Right atrium auricular region (tissue), 2 donors: ENCODE data around the gene OTOGL. TPM values are rescaled to one million over a fixed set of nuclear protein-coding genes. Genes with fewer than 3 reads are reported as not detected.
A peak's percentile ranks its signal among the peaks of the same experiment; 100 is the strongest.

Experiments
- DNase-seq: peaks from one replicate; pipeline ENCODE4 v3.0.0-alpha.2; 2019; ENCODE audit warnings: low spot score
- H3K27ac ChIP-seq, 2 donors: fragments of 200-600 bp; sonication (generic); 1 replicate in 1 of 2; 2 replicates in 1 of 2; pipeline ENCODE4 v1.5.1; 2016 to 2019
- H3K27me3 ChIP-seq, 2 donors: fragments of 200-600 bp; sonication (generic); one replicate each; pipeline versions ENCODE4 v1.5.1 to v1.6.0; 2017 to 2019
- H3K36me3 ChIP-seq: fragments of 200-600 bp; sonication (generic); one replicate; pipeline ENCODE4 v1.5.1; 2016
- H3K4me1 ChIP-seq, 2 donors: fragments of 200-600 bp; sonication (generic); one replicate each; pipeline versions ENCODE4 v1.5.1 to v1.6.0; 2017 to 2019
- H3K4me3 ChIP-seq, 2 donors: fragments of 200-600 bp; sonication (generic); 1 replicate in 1 of 2; 2 replicates in 1 of 2; pipeline ENCODE4 v1.5.1; 2017 to 2019; ENCODE audit warnings: mild to moderate bottlenecking in 1 of 2, moderate library complexity in 1 of 2
- H3K9me3 ChIP-seq, 2 donors: fragments of 200-600 bp; sonication (generic); one replicate each; pipeline ENCODE4 v1.5.1; 2019
- total RNA-seq, 2 donors: library from RNA; depleted of rRNA; stranded (reverse); fragments of >200 nt; gene quantifications; one replicate each; pipeline ENCODE4 v1.1.0, GENCODE V29; 2016
- TF ChIP-seq, protein P1 (sequence below), 2 donors: fragments of 200-600 bp; sonication (generic); IDR thresholded peaks; one replicate each; pipeline ENCODE4 v1.5.1; 2019; ENCODE audit warnings: antibody characterized with exemption in 2 of 2

Gene OTOGL
- total RNA-seq, 2 donors from 2014 or later, result 7.6 to 10.9 TPM

DNA sequence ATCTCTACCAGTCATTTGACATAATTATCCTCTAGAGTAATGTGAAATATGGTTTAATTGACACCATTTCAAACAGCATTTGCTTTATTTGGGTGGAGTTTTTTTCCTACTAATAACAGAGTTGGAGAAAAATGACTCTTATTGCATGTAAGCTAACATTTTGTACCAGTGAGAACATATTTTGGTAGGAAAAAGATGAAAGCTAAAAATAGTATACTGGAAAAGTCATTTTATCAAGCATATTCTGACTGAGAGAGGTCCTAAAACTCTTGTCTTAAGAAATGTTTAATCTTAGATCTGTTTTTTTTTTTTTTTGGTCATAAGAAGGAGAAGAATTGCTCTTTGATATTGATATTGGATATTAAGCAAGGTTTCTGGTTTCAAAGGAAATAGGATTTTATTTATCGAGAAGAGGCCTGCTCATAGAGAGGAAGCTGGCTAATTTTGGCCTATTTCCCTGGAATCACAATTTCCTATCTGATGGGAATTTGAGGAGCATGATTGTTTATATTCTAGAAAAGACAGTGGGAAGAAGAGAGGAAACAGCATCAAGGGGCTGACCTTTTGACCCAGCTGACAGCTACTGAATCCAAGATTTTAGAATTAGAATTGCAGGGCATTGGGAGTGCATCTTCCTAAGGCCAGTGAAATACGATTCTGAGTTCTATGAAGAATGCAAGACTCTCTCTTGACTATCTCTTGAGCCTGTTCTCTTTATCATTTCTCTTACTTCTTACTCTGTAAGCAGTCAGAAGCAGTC, 19.4 kb downstream of the OTOGL start:
- Histone ChIP-seq H3K27me3 (no peaks in the 10 kb centered on the region), H3K36me3 (no peaks in the 10 kb centered on the region), H3K4me1 (peaks cover 0 to 10% of the 10 kb centered on the region in 2 donors), H3K27ac (peak overlapping the region in 1 of 2 donors; percentile 47), H3K9me3 (peaks cover 0 to 4% of the 10 kb centered on the region in 2 donors), H3K4me3 (no peak overlapping the region)
- TF ChIP-seq, protein P1, sequence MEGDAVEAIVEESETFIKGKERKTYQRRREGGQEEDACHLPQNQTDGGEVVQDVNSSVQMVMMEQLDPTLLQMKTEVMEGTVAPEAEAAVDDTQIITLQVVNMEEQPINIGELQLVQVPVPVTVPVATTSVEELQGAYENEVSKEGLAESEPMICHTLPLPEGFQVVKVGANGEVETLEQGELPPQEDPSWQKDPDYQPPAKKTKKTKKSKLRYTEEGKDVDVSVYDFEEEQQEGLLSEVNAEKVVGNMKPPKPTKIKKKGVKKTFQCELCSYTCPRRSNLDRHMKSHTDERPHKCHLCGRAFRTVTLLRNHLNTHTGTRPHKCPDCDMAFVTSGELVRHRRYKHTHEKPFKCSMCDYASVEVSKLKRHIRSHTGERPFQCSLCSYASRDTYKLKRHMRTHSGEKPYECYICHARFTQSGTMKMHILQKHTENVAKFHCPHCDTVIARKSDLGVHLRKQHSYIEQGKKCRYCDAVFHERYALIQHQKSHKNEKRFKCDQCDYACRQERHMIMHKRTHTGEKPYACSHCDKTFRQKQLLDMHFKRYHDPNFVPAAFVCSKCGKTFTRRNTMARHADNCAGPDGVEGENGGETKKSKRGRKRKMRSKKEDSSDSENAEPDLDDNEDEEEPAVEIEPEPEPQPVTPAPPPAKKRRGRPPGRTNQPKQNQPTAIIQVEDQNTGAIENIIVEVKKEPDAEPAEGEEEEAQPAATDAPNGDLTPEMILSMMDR (IDR thresholded peaks at IDR 0.05), result no peak
- no peak for DNase-seq

DNA sequence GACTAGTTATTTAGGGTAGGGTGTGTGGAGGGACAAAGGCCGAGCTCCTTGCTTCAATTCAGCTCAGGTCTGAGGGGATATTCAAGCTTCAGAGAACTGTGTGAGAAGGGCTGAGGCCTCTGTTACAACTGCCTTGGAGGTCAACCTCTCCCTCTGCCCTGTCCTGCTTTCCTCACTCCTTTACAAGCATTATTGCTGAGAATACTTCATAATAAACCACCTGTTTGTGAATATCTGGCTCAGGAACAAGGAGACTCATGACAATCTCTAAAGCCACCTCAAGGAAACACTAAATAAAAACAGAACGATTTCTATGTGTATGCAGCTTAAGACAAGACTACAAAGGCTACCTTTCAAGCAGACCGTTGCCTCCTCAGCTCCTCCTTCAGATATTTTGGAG, 21.7 kb downstream of the OTOGL start:
- Histone ChIP-seq H3K27me3 (no peaks in the 10 kb centered on the region), H3K36me3 (no peaks in the 10 kb centered on the region), H3K4me1 (peaks cover 0 to 10% of the 10 kb centered on the region in 2 donors), H3K27ac (no peak overlapping the region), H3K9me3 (no peaks in the 10 kb centered on the region), H3K4me3 (no peak overlapping the region)
- TF ChIP-seq, protein P1 (IDR thresholded peaks at IDR 0.05), result no peak
- no peak for DNase-seq

DNA sequence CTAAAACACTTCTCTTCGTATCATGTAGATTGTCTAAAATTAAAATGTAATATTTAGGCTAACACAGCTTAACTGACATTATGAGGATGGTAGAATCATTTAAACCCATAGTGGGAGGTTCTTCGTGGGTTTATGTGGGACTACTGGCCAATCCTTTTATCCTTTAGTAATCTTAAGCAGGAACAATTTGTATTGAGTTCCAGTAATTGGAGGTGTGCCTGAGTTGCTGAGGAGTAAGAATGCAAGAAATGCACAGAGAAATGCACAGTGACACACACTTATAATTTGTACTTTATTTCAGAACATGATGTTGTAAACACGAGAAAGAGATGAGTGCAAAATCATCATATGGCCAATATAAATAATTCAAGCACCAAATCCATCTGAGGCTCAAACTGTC, 22.3 kb downstream of the OTOGL start:
- no peak overlapping the region for H3K4me3 ChIP-seq
- no peak for DNase-seq
- H3K9me3 ChIP-seq, result no peaks in the 10 kb centered on the region
- TF ChIP-seq, protein P1 (IDR thresholded peaks at IDR 0.05), result no peak
- H3K36me3 ChIP-seq, result no peaks in the 10 kb centered on the region
- no peak overlapping the region for H3K27ac ChIP-seq
- H3K4me1 ChIP-seq, result peaks cover 0 to 10% of the 10 kb centered on the region in 2 donors
- H3K27me3 ChIP-seq, result no peaks in the 10 kb centered on the region

DNA sequence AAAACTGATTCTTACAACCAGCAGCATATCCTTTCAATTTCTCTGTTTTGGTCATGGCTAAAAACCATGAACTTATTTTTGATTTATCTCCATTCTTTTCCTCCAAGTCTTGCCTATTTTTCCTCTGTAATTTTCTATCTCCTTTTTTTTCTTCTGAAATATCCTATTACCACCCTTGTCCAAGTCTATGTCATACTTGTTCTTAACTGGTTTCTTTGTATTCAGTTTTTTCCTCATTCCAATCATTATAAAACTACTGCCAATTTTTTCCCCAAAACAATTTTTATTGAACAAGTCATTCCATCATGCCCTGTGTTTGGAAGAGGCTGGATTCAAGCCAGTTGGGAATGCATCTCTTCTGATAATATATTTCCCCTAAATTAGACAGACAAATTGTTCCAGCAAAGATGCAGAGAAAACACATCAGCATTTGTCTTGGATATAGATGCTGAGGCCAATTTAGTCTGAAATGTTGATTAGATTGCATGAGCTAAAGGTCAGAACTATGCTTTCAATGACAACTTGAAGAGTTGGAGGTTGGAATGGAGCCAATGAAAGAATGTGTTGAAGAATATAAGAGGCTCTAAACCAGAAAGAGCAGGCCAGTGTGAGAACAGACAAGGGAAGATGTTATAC, 30.7 kb downstream of the OTOGL start:
- Histone ChIP-seq H3K9me3 (no peaks in the 10 kb centered on the region), H3K27me3 (no peaks in the 10 kb centered on the region), H3K4me1 (no peaks in the 10 kb centered on the region), H3K4me3 (no peak overlapping the region), H3K27ac (no peak overlapping the region), H3K36me3 (no peaks in the 10 kb centered on the region)
- DNase-seq, result no peak
- TF ChIP-seq, protein P1 (IDR thresholded peaks at IDR 0.05), result no peak

DNA sequence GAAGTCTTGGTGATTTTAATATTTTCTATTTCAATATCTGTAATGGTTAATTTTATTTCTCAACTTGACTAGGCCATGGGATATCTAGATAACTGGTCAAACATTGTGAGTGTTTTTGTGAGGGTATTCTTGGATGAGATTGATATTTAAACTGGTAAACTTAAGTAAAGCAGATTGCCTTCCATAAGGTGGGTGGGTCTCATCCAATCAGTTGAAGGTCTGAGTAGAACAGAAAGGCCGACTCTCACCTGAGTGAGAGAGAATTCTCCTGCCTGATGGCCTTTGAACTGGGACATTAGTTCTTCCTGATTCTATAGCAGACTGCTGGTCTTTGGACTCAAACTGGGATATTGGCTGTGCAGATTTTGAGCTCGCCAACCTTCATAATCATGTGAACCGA, 36.3 kb downstream of the OTOGL start:
- no peak for DNase-seq
- no peaks in the 10 kb centered on the region for H3K36me3 ChIP-seq
- H3K27ac ChIP-seq, result no peak overlapping the region
- H3K4me1 ChIP-seq, result no peaks in the 10 kb centered on the region
- H3K4me3 ChIP-seq, result no peak overlapping the region
- no peaks in the 10 kb centered on the region for H3K27me3 ChIP-seq
- H3K9me3 ChIP-seq, result no peaks in the 10 kb centered on the region
- TF ChIP-seq, protein P1 (IDR thresholded peaks at IDR 0.05), result no peak
